Measurements from ENCODE around the gene SS18.

- no peak for TF ChIP-seq FOXK2 (IDR thresholded peaks at IDR 0.05)
- TF ChIP-seq SP1 (IDR thresholded peaks at IDR 0.05), result no peak
- no peak for TF ChIP-seq NFRKB (IDR thresholded peaks at IDR 0.05)
- TF ChIP-seq FOXA1 (IDR thresholded peaks at IDR 0.05), result no peak
- TF ChIP-seq L3MBTL2 (conservative IDR thresholded peaks at IDR 0.05), result no peak
- TF ChIP-seq ZNF384 (IDR thresholded peaks at IDR 0.05), result no peak
Measured at GRCh38 chr18:26071725-26072124, 18.7 kb downstream of the SS18 start.
